ENCODE results near the gene NCKAP5. TPM values are rescaled to one million over a fixed set of nuclear protein-coding genes. Genes with fewer than 3 reads are reported as not detected.

The NCKAP5 gene
- total and polyA plus RNA-seq, 9 of the 15 experiments (the other 6 are each of a cell fraction or from before 2014, with no cell fraction given), result not detected

DNA sequence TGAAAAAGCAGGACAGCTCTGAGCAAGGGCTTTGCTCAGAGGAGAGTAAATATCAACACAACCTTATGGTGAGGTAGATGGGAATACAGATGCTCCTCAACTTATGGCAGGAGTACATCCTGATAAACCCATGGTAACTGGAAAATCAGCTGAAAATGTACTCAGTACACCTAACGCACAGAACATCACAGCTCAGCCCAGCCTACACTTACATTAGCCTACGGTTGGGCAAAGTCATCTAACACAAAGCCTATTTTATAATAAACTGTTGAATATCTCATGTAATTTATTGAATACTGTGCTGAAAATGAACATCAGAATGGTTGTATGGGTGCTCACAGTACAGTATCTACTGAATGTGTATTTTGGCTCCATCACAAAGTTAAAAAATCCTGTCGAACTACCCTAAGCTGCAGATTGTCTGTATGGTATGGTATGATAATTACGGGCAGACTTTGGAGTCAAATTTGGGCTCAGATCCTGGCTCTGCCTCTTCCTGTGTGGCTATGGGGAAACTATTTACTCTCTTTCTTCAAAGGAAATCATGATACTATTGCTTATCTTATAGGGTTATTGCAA lies 778.0 kb downstream of the NCKAP5 start:
- FAIRE-seq, result no peak
- no TSS peak for BruUV-seq (replicated peaks)
- no peaks in the 10 kb centered on the region for H3K9me1 ChIP-seq (ENCODE audit: control insufficient read depth, insufficient read depth, low read length)
- no peak for ATAC-seq
- intact Hi-C loops (cut with micrococcal nuclease), result no loop called here
- H3K79me2 ChIP-seq (ENCODE audit: control insufficient read depth, insufficient read depth, low read length), result no peaks in the 10 kb centered on the region
- no peak for TF ChIP-seq ZNF134 (CRISPR knock-in tag; conservative IDR thresholded peaks at IDR 0.05)
- TF ChIP-seq, protein P1, sequence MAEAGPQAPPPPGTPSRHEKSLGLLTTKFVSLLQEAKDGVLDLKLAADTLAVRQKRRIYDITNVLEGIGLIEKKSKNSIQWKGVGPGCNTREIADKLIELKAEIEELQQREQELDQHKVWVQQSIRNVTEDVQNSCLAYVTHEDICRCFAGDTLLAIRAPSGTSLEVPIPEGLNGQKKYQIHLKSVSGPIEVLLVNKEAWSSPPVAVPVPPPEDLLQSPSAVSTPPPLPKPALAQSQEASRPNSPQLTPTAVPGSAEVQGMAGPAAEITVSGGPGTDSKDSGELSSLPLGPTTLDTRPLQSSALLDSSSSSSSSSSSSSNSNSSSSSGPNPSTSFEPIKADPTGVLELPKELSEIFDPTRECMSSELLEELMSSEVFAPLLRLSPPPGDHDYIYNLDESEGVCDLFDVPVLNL (CRISPR knock-in tag; IDR thresholded peaks at IDR 0.05; ENCODE audit: low read depth), result no peak
- no peak for TF ChIP-seq EZH2 (IDR thresholded peaks at IDR 0.05; ENCODE audit: borderline replicate concordance, low read depth, low read length)
- no peak for TF ChIP-seq RBM22 (IDR thresholded peaks at IDR 0.05; ENCODE audit: low read depth, low read length, poor library complexity, severe bottlenecking)
- ChIA-PET CTCF (ENCODE audit: low intra/inter-chr PET ratio) (no interaction called here), POLR2A (no interaction called here)
- DNase-seq (ENCODE audit: extremely low read depth in 1 of 4, low spot score in 3 of 4), result no peak
- H3K4me2 ChIP-seq (ENCODE audit: insufficient read depth, low read length), result no peak overlapping the region
- no peaks in the 10 kb centered on the region for H3K9me3 ChIP-seq (replicated peaks; ENCODE audit: control insufficient read depth, insufficient read depth, low read depth, low read length)
- no peak overlapping the region for H3K27ac ChIP-seq (ENCODE audit: extremely low read depth, low read depth, low read length)
- H3K36me3 ChIP-seq (ENCODE audit: control insufficient read depth, insufficient read depth, low read length), result no peaks in the 10 kb centered on the region
- no peak overlapping the region for H2AFZ ChIP-seq (ENCODE audit: low read depth, low read length)
- no peak overlapping the region for H3K9ac ChIP-seq (ENCODE audit: insufficient read depth in 1 of 2, low read depth in 2 of 2, low read length in 2 of 2)
- WGBS (ENCODE audit: insufficient coverage, low coverage, missing lambda C conversion rate), result 0% methylated on average over 4 of the region's 4 CpGs
- no peaks in the 10 kb centered on the region for H3K4me1 ChIP-seq (replicated peaks in 1 of 2; ENCODE audit: control insufficient read depth in 2 of 2, insufficient read depth in 2 of 2, low read length in 2 of 2)
- H4K20me1 ChIP-seq (replicated peaks; ENCODE audit: control insufficient read depth, insufficient read depth, low read length), result no peaks in the 10 kb centered on the region
- H3K4me3 ChIP-seq, result no peak overlapping the region
- H3K27me3 ChIP-seq (ENCODE audit: control insufficient read depth in 2 of 2, insufficient read depth in 2 of 2, low read length in 2 of 2), result no peaks in the 10 kb centered on the region
- in situ Hi-C loops (cut with MboI), result no loop called here

DNA sequence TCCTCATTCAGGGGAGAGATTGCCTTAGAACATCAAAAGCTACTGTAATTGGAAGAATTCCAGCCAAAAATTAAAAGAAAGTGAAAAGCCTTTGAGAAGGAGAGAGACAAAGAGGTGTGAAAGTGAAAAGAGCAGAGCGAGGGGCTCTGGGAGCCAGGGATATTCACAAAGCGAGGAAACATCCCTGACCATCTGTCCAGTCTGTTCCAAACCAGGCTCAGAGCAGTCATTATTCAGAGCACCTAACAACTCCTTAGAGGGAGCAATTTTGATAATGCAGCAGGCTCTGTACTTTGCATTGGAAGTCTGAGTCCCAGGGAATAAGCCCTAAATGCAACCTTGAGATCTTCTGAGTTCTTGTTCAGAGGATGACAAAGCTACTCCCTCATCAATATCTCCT lies 779.2 kb downstream of the NCKAP5 start:
- ATAC-seq (no peak), FAIRE-seq (no peak), DNase-seq (ENCODE audit: extremely low read depth in 1 of 4, low spot score in 3 of 4) (no peak)
- Histone ChIP-seq H3K4me2 (ENCODE audit: insufficient read depth, low read length) (no peak overlapping the region), H3K9me3 (replicated peaks; ENCODE audit: control insufficient read depth, insufficient read depth, low read depth, low read length) (no peaks in the 10 kb centered on the region), H3K27me3 (ENCODE audit: control insufficient read depth in 2 of 2, insufficient read depth in 2 of 2, low read length in 2 of 2) (0 out of 5 replicates have a peak, but pooled peaks cover 0 to 1% of the 10 kb centered on the region in 2 experiments), H3K9ac (ENCODE audit: insufficient read depth in 1 of 2, low read depth in 2 of 2, low read length in 2 of 2) (no peak overlapping the region), H3K4me1 (replicated peaks in 1 of 2; ENCODE audit: control insufficient read depth in 2 of 2, insufficient read depth in 2 of 2, low read length in 2 of 2) (no peaks in the 10 kb centered on the region), H3K36me3 (ENCODE audit: control insufficient read depth, insufficient read depth, low read length) (no peaks in the 10 kb centered on the region), H3K4me3 (no peak overlapping the region), H2AFZ (ENCODE audit: low read depth, low read length) (no peak overlapping the region), H3K27ac (ENCODE audit: extremely low read depth, low read depth, low read length) (no peak overlapping the region), H3K79me2 (ENCODE audit: control insufficient read depth, insufficient read depth, low read length) (no peaks in the 10 kb centered on the region), H3K9me1 (ENCODE audit: control insufficient read depth, insufficient read depth, low read length) (no peaks in the 10 kb centered on the region), H4K20me1 (replicated peaks; ENCODE audit: control insufficient read depth, insufficient read depth, low read length) (no peaks in the 10 kb centered on the region)
- ChIA-PET CTCF (ENCODE audit: low intra/inter-chr PET ratio) (no interaction called here), POLR2A (no interaction called here)
- WGBS (ENCODE audit: insufficient coverage, low coverage, missing lambda C conversion rate), result 0% methylated on average over 2 of the region's 2 CpGs
- BruUV-seq (replicated peaks), result no TSS peak
- intact Hi-C loops (cut with micrococcal nuclease), result no loop called here
- in situ Hi-C loops (cut with MboI), result no loop called here
- TF ChIP-seq CCAR2 (IDR thresholded peaks at IDR 0.05; ENCODE audit: low read depth, low read length), result no peak
- TF ChIP-seq, protein P2, sequence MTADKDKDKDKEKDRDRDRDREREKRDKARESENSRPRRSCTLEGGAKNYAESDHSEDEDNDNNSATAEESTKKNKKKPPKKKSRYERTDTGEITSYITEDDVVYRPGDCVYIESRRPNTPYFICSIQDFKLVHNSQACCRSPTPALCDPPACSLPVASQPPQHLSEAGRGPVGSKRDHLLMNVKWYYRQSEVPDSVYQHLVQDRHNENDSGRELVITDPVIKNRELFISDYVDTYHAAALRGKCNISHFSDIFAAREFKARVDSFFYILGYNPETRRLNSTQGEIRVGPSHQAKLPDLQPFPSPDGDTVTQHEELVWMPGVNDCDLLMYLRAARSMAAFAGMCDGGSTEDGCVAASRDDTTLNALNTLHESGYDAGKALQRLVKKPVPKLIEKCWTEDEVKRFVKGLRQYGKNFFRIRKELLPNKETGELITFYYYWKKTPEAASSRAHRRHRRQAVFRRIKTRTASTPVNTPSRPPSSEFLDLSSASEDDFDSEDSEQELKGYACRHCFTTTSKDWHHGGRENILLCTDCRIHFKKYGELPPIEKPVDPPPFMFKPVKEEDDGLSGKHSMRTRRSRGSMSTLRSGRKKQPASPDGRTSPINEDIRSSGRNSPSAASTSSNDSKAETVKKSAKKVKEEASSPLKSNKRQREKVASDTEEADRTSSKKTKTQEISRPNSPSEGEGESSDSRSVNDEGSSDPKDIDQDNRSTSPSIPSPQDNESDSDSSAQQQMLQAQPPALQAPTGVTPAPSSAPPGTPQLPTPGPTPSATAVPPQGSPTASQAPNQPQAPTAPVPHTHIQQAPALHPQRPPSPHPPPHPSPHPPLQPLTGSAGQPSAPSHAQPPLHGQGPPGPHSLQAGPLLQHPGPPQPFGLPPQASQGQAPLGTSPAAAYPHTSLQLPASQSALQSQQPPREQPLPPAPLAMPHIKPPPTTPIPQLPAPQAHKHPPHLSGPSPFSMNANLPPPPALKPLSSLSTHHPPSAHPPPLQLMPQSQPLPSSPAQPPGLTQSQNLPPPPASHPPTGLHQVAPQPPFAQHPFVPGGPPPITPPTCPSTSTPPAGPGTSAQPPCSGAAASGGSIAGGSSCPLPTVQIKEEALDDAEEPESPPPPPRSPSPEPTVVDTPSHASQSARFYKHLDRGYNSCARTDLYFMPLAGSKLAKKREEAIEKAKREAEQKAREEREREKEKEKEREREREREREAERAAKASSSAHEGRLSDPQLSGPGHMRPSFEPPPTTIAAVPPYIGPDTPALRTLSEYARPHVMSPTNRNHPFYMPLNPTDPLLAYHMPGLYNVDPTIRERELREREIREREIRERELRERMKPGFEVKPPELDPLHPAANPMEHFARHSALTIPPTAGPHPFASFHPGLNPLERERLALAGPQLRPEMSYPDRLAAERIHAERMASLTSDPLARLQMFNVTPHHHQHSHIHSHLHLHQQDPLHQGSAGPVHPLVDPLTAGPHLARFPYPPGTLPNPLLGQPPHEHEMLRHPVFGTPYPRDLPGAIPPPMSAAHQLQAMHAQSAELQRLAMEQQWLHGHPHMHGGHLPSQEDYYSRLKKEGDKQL (CRISPR knock-in tag; IDR thresholded peaks at IDR 0.05; ENCODE audit: borderline replicate concordance), result no peak
- TF ChIP-seq FOXJ3 (CRISPR knock-in tag; IDR thresholded peaks at IDR 0.05), result no peak
- TF ChIP-seq ATF1 (CRISPR knock-in tag; IDR thresholded peaks at IDR 0.05), result no peak
- TF ChIP-seq ATF1 (tag; IDR thresholded peaks at IDR 0.05), result no peak
- TF ChIP-seq, protein P3, sequence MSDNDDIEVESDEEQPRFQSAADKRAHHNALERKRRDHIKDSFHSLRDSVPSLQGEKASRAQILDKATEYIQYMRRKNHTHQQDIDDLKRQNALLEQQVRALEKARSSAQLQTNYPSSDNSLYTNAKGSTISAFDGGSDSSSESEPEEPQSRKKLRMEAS (CRISPR knock-in tag; IDR thresholded peaks at IDR 0.05), result no peak

Data from K562 (cell line).